Ovary (tissue), 3 donors: ENCODE measurements around the gene METRN.

Experiments used
- POLR2A ChIP-seq: fragments of 450-650 bp; IDR thresholded peaks from one replicate; pipeline ENCODE4 v1.6.1; 2017; ENCODE audit warnings: antibody characterized with exemption, mild to moderate bottlenecking, moderate library complexity
- TF ChIP-seq, protein P1 (sequence below), 3 donors: fragments of 450-650 bp in 2 of 3; fragments of 200-600 bp in 1 of 3; IDR thresholded peaks; one replicate each; pipeline versions ENCODE4 v1.5.1 to v1.8.0; 2016 to 2022; ENCODE audit warnings: antibody characterized with exemption in 3 of 3, mild to moderate bottlenecking in 1 of 3
- donor health status: DM: no; HTN: no; CAD: no.

DNA sequence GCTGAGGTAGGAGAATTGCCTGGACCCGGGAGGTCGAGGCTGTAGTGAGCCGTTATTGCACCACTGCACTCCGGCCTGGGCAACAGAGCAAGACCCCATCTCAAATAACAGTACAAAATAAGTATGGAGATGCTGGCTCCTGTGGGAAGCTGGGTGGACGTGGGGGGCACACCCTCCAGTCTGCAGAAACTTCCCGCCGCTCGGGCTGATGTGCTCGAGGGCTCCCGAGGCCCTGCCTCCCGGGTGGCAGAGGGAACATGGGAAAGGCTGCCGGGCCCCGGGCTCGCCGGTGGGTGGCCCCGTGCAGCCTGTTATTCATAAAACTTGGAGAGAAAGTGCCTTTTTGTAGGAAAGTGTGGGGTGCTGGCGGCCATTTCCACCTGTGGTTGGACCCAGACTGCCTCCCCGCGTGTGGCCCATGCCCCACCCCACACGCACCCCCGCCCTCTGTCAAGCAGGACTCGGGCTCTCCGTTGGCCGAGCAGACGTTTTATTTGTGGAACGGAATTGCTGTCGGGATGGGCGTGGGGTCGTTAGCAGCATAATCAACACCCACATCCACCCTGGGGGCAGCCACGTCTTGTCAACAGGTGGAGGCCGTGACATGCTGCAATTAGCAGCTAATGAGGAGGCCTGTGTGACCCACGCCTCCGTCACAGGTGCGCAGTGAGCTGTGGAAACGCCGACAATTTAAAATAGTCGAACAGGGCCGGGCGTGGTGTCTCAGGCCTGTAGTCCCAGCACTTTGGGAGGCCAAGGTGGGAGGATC, 33.2 kb downstream of the METRN start:
- TF ChIP-seq, protein P1, sequence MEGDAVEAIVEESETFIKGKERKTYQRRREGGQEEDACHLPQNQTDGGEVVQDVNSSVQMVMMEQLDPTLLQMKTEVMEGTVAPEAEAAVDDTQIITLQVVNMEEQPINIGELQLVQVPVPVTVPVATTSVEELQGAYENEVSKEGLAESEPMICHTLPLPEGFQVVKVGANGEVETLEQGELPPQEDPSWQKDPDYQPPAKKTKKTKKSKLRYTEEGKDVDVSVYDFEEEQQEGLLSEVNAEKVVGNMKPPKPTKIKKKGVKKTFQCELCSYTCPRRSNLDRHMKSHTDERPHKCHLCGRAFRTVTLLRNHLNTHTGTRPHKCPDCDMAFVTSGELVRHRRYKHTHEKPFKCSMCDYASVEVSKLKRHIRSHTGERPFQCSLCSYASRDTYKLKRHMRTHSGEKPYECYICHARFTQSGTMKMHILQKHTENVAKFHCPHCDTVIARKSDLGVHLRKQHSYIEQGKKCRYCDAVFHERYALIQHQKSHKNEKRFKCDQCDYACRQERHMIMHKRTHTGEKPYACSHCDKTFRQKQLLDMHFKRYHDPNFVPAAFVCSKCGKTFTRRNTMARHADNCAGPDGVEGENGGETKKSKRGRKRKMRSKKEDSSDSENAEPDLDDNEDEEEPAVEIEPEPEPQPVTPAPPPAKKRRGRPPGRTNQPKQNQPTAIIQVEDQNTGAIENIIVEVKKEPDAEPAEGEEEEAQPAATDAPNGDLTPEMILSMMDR (IDR thresholded peaks at IDR 0.05), result no peak
- no peak for TF ChIP-seq POLR2A
